Natural killer cell (primary cell): ENCODE data around the gene LETM1. TPM values are rescaled to one million over a fixed set of nuclear protein-coding genes. Genes with fewer than 3 reads are reported as not detected.

Experiments
- ATAC-seq, 3 donors: fragments of 150-1000 bp in 2 of 3; fragments of 200-7000 bp in 1 of 3; cut with Tn5 transposase; 1 replicate in 1 of 3; 2 replicates in 2 of 3; pipeline ENCODE4 v1.10.0; 2021; ENCODE audit warnings: mild to moderate bottlenecking in 2 of 3, moderate library complexity in 2 of 3
- DNase-seq, 2 donors: peaks; one replicate each; pipeline versions ENCODE4 v3.0.0 to v3.0.0-alpha.2; 2013 to 2021; ENCODE audit warnings: mixed read lengths in 1 of 2
- H3K27ac ChIP-seq: one replicate; pipeline ENCODE4 v1.5.1; 2013; ENCODE audit warnings: mild to moderate bottlenecking, low read length
- H3K27me3 ChIP-seq: one replicate; pipeline ENCODE4 v1.6.1; 2013; ENCODE audit warnings: low read length; ENCODE audit not compliant: control insufficient read depth, insufficient read depth
- H3K36me3 ChIP-seq: one replicate; pipeline ENCODE4 v1.6.1; 2013; ENCODE audit warnings: low read length; ENCODE audit not compliant: control insufficient read depth, insufficient read depth
- H3K4me1 ChIP-seq: one replicate; pipeline ENCODE4 v1.6.1; 2013; ENCODE audit warnings: low read length; ENCODE audit not compliant: control insufficient read depth, insufficient read depth
- H3K4me3 ChIP-seq: one replicate; pipeline ENCODE4 v1.5.1; 2013; ENCODE audit warnings: low read length
- H3K9me3 ChIP-seq: one replicate; pipeline ENCODE4 v1.6.1; 2013; ENCODE audit warnings: low read length; ENCODE audit not compliant: control insufficient read depth, insufficient read depth
- H3K27ac Mint-ChIP-seq, 2 donors: one replicate each; pipeline ENCODE4 v1.8.0; 2022; ENCODE audit warnings: mild to moderate bottlenecking in 2 of 2, mixed read lengths in 2 of 2, moderate library complexity in 1 of 2
- H3K27me3 Mint-ChIP-seq, 2 donors: one replicate each; pipeline ENCODE4 v1.8.0; 2022; ENCODE audit warnings: low read depth in 2 of 2, mixed read lengths in 2 of 2
- H3K36me3 Mint-ChIP-seq: one replicate; pipeline ENCODE4 v1.8.0; 2022; ENCODE audit warnings: mixed read lengths
- H3K4me1 Mint-ChIP-seq, 2 donors: one replicate each; pipeline ENCODE4 v1.8.0; 2022; ENCODE audit warnings: mixed read lengths in 2 of 2
- H3K4me3 Mint-ChIP-seq: one replicate; pipeline ENCODE4 v1.8.0; 2022; ENCODE audit warnings: mild to moderate bottlenecking, moderate library complexity, mixed read lengths
- H3K9me3 Mint-ChIP-seq, 2 donors: one replicate each; pipeline ENCODE4 v1.8.0; 2022; ENCODE audit warnings: mixed read lengths in 2 of 2
- CTCF ChIP-seq: fragments of 200-600 bp; IDR thresholded peaks from one replicate; pipeline ENCODE4 v1.8.0; 2022; ENCODE audit warnings: antibody characterized with exemption
- WGBS: methylation state at CpG from one replicate; pipeline ENCODE4 v1.1.7; 2013; ENCODE audit warnings: missing lambda C conversion rate; ENCODE audit not compliant: insufficient coverage; 5-methylcytosine and 5-hydroxymethylcytosine counted together
- intact Hi-C: fragments of 100-400 bp; cut with micrococcal nuclease; formaldehyde crosslinking; loops from one replicate; pipeline ENCODE4 v1.14.2; 2022
- total RNA-seq, 4 donors: library from RNA; stranded (reverse); fragments of 120-200 nt in 1 of 4; gene quantifications; one replicate each; pipeline versions ENCODE4 v1.2.3 to v1.2.4, GENCODE V29; 2013 to 2022

Gene LETM1
- total RNA-seq, 3 donors from 2014 or later (not counting 1 experiment from before 2014, with no cell fraction given), result 40.4 to 56.5 (median 55.7) TPM

GRCh38 chr4:1802720-1803522, 53.0 kb downstream of the LETM1 start:
- H3K36me3 Mint-ChIP-seq, result no peaks in the 10 kb centered on the region
- H3K4me1 Mint-ChIP-seq, result no peaks in the 10 kb centered on the region
- Histone ChIP-seq H3K36me3 (no peaks in the 10 kb centered on the region), H3K4me1 (no peaks in the 10 kb centered on the region), H3K27me3 (no peaks in the 10 kb centered on the region), H3K27ac (no peak overlapping the region), H3K4me3 (no peak overlapping the region), H3K9me3 (no peaks in the 10 kb centered on the region)
- WGBS, result 88% methylated on average over 71 of the region's 71 CpGs
- no peaks in the 10 kb centered on the region for H3K27me3 Mint-ChIP-seq
- H3K4me3 Mint-ChIP-seq, result no peak overlapping the region
- intact Hi-C loops, result no loop called here
- ATAC-seq, result no peak
- no peak for TF ChIP-seq CTCF
- DNase-seq, result no peak
- H3K27ac Mint-ChIP-seq, result no peak overlapping the region
- no peaks in the 10 kb centered on the region for H3K9me3 Mint-ChIP-seq

- Histone ChIP-seq H3K27me3 (peaks cover under 1% of the 10 kb centered on the region), H3K4me3 (no peak overlapping the region), H3K36me3 (no peaks in the 10 kb centered on the region), H3K4me1 (no peaks in the 10 kb centered on the region), H3K27ac (no peak overlapping the region), H3K9me3 (no peaks in the 10 kb centered on the region)
- ATAC-seq (no peak), DNase-seq (no peak)
- no peaks in the 10 kb centered on the region for H3K36me3 Mint-ChIP-seq
- WGBS, result 83% methylated on average over 22 of the region's 22 CpGs
- H3K4me1 Mint-ChIP-seq, result no peaks in the 10 kb centered on the region
- H3K27ac Mint-ChIP-seq, result no peak overlapping the region
- intact Hi-C loops, result no loop called here
- H3K4me3 Mint-ChIP-seq, result no peak overlapping the region
- no peaks in the 10 kb centered on the region for H3K27me3 Mint-ChIP-seq
- no peak for TF ChIP-seq CTCF
- H3K9me3 Mint-ChIP-seq, result no peaks in the 10 kb centered on the region
Measured at GRCh38 chr4:1802151-1802715, 53.7 kb downstream of the LETM1 start.

GRCh38 chr4:1801286-1801958, 54.5 kb downstream of the LETM1 start:
- no peak for TF ChIP-seq CTCF
- Mint-ChIP-seq H3K4me3 (no peak overlapping the region), H3K36me3 (no peaks in the 10 kb centered on the region), H3K27me3 (peaks cover 3 to 4% of the 10 kb centered on the region in 2 donors), H3K4me1 (no peaks in the 10 kb centered on the region), H3K27ac (no peak overlapping the region), H3K9me3 (no peaks in the 10 kb centered on the region)
- DNase-seq (no peak), ATAC-seq (no peak)
- H3K27ac ChIP-seq, result no peak overlapping the region
- H3K9me3 ChIP-seq, result no peaks in the 10 kb centered on the region
- intact Hi-C loops, result no loop called here
- H3K27me3 ChIP-seq, result peaks cover 8% of the 10 kb centered on the region
- no peaks in the 10 kb centered on the region for H3K4me1 ChIP-seq
- no peaks in the 10 kb centered on the region for H3K36me3 ChIP-seq
- H3K4me3 ChIP-seq, result no peak overlapping the region
- WGBS, result 96% methylated on average over 56 of the region's 56 CpGs
